G401 (cell line): Measurements from ENCODE around the gene ZNF669. TPM values are rescaled to one million over a fixed set of nuclear protein-coding genes. Genes with fewer than 3 reads are reported as not detected.
"Not testable (repeated sequence)": the region's sequence is repeated elsewhere in the genome, so short reads cannot be mapped to it uniquely, and the experiment has no call there.

Experiments used
- DNase-seq: peaks from one replicate; pipeline ENCODE4 v3.0.0-alpha.2; 2015; ENCODE audit warnings: low spot score
- in situ Hi-C: cut with HindIII; loops from 2 replicates; pipeline ENCODE4 v1.10.0; 2016; ENCODE audit warnings: low sequenced_read_pairs, mixed read lengths
- total RNA-seq: library from RNA; depleted of rRNA; stranded (reverse); fragments of >200 nt; shearing (Covaris generic); gene quantifications from 2 replicates; pipeline ENCODE4 v1.2.3, GENCODE V29; 2014; rRNA removed

The ZNF669 gene
- 7.5 and 14.3 TPM in 2 replicates for total RNA-seq

- in situ Hi-C loops: no loop called here
- peak; percentile 99 for DNase-seq
Measured at GRCh38 chr1:247103859-247104591, at the start of gene ZNF669. Gene ZNF669 (minus strand): TSS chr1:247104356. CDS start chr1:247104199, 157 bp downstream.

DNA sequence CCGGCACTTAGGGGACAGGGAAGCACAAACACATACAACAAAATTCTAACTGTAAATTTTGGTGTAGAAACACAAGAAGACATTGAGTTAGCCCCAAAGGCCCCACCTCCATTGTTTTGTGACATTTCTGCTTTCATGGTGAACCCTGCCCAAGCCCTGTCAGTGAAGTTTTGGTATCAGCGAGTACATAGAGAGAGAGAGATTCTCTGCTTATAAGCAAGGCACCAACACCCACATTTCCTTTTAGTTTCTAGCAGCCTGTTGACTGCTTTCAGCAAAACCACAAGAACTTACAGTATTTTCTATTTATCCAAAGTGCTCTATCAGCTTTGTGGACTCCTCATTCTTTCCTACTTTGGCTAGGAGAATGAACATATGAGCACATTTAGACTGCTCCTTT is 43.6 kb upstream of the ZNF669 start:
- in situ Hi-C loops: no loop called here
- no peak for DNase-seq

- DNase-seq, in situ Hi-C loops: not testable (repeated sequence)
Measured at GRCh38 chr1:247147120-247147519, 43.0 kb upstream of the ZNF669 start.

DNA sequence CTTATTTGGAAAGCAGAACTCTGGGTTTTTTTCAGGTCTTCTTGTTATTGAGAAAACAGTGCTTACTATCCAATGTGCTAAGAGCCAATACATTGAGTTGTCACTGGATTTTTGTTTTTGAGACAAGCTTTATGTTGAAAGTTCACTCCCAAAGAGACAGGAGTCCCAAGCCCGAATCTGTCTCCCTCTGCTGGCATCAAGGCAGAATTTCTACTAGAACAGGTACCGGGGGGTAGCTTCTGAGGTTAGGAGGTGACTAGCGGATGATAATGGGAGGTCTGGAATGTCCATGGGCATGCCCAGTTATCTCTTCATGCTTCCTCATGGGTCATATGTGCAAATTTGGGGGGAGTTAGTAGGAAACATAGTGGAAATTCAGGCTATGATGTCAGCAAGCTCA is 42.5 kb upstream of the ZNF669 start:
- DNase-seq: no peak
- in situ Hi-C loops: no loop called here

- no peak for DNase-seq
- in situ Hi-C loops: no loop called here
Measured at GRCh38 chr1:247145279-247145678, 41.1 kb upstream of the ZNF669 start.

GRCh38 chr1:247139557-247139956 is 35.4 kb upstream of the ZNF669 start:
- DNase-seq, in situ Hi-C loops: not testable (repeated sequence)

DNA sequence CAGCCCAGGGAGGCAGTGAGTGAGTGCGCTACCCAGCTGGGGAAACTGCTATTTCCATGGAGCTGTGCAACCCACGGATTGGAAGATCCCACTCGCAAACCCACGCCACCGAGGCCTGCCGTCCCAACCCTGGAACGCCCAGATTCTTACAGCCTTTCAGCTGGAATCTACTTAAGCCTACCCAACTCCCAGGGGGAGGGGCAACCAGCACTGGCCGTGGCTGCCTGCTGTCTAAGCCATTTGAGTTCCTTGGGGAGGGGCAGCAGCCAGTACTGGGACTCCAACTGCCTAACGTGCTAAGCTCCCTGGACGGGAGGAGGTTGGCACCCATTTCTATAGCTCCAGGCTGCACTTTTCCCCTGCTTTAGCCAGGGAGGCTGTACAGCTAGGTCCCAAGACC is 27.1 kb upstream of the ZNF669 start:
- no peak for DNase-seq
- in situ Hi-C loops: no loop called here

DNA sequence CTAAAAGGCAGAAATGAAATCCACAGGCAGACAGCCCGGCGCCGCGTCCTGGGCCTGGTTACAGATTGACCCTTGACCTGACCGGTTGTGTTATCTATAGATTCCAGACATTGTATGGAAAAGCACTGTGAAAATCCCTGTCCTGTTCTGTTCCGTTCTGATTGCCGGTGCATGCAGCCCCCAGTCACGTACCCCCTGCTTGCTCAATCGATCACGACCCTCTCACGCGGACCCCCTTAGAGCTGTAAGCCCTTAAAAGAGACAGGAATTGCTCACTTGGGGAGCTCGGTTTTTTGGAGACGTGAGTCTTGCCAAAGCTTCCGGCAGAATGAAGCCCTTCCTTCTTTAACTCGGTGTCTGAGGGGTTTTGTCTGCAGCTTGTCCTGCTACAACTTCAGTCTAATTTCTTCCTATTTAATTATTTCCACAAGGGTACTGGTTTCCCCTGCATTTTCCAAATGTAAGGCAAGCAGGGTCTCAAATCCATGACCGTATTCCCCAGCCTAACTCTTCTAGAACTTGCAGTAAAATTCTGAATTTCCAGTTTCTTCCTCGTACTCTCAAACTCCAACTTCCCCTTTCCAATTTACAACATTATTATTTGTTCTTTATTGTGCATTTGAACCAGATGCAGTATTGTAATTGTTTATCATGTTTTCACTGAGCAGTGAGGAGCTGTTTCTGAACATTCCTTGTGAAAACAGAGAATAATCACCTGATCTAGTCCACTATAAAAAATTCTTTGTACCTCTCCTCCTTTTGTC is 23.5 kb upstream of the ZNF669 start:
- in situ Hi-C loops: not testable (repeated sequence)
- peak; percentile 8 for DNase-seq

DNA sequence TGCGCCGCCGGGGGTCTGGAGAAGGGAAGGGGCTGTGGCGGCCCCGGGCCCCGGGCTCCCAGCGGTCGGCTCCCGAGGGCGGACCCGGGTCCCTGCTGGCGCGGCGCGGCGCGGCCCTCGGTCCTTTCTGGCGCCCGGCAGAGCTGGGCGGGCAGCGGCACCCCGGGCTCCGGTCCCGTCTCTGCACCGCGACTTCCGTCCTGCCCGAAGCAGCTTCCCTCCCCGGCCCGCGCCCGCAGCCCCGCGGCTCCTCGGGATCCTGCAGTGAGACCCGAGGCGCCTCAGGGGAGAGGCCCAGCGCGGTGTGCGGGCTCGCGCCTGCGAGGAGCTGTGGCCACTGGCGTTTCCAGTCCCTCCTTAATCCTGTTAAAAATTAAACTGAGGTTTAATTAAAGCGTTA is 22.4 kb upstream of the ZNF669 start:
- in situ Hi-C loops, DNase-seq: not testable (repeated sequence)

- DNase-seq, in situ Hi-C loops: not testable (repeated sequence)
Measured at GRCh38 chr1:247126166-247126565, 22.0 kb upstream of the ZNF669 start.

GRCh38 chr1:247121382-247121781 is 17.2 kb upstream of the ZNF669 start:
- in situ Hi-C loops: no loop called here
- no peak for DNase-seq

GRCh38 chr1:247120408-247120668 is 16.2 kb upstream of the ZNF669 start:
- in situ Hi-C loops: not testable (repeated sequence)

GRCh38 chr1:247119600-247120407 is 15.6 kb upstream of the ZNF669 start:
- DNase-seq: no peak
- in situ Hi-C loops: no loop called here

More at GRCh38 chr1:247120408-247120668, 16.2 kb upstream of the ZNF669 start:
- not testable (repeated sequence) for DNase-seq

- no peak for DNase-seq
- in situ Hi-C loops: no loop called here
Measured at GRCh38 chr1:247118946-247119446, 14.8 kb upstream of the ZNF669 start.

DNA sequence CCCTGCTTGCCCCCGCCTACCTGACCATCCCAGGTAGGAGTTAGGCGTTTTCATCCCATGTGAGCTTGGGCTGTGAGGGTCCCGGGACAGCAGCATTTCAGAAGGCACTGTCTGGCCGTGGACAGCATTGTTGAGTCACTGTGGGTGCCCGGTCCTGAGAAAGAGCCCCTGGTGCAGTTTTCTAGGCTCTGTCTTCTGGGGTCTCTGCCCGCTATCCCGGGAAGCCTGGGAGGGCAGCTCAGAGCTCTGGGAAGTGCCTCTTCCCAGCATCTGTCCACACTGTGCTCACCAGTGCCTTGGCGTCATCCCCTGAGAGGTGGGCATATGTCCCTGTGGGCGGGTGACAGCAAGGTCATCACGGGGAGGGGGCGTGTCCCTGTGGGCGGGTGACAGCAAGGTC is 11.4 kb upstream of the ZNF669 start:
- no peak for DNase-seq
- in situ Hi-C loops: no loop called here

- no peak for DNase-seq
- in situ Hi-C loops: no loop called here
Measured at GRCh38 chr1:247115141-247115510, 11.0 kb upstream of the ZNF669 start.

DNA sequence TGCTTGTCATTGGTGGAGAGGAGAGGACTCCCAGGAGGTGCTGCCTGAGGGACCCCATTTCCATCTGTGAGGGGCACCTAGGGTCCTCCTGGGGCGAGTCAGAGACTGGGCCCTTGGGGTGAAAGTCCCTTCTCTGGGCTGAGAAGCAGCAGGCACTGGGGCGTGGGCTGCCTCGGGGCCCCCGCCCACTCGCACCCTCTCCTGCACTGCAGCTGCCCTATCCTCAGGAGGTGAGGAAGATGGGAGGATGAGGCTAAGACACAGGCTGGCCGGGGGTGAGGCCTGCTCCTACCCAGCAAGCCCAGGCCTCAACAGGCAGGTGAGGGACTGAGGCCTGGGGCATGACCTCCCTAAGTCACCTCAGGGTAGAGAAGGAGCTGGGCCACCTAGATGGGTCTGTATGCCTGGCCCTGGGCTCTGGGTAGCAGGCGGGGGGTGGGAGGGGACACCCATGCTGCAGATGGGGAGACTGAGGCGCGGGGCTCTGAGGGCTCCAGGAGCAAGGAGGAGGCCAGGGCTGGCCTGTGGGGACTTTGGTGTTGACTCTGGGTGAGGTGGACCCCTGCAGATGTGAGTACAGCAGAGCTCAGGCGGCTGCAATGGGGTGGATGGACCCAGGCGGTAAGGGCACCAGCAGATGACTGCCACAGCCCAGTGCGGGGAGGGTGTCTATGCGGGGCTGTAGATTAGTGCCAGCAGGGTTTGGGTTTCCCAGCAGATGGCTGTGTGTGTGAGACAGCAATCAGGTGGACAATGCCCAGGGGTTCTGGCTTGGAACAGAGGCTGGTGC is 10.4 kb upstream of the ZNF669 start:
- no peak for DNase-seq
- in situ Hi-C loops: no loop called here

- in situ Hi-C loops: no loop called here
- DNase-seq: no peak
Measured at GRCh38 chr1:247113733-247114271, 9.6 kb upstream of the ZNF669 start.

- DNase-seq: no peak
- in situ Hi-C loops: no loop called here
Measured at GRCh38 chr1:247113094-247113497, 8.9 kb upstream of the ZNF669 start.
